Loucy (cell line): Measurements from ENCODE around the gene SPOCK1.
"Not testable (repeated sequence)": the region's sequence is repeated elsewhere in the genome, so short reads cannot be mapped to it uniquely, and the experiment has no call there.

ENCODE experiments used
- H2AFZ ChIP-seq: fragments of 200-600 bp; sonication (generic); 2 replicates; pipeline ENCODE4 v1.6.0; 2016; ENCODE audit warnings: antibody characterized with exemption, mild to moderate bottlenecking, low read length, moderate library complexity
- H3F3A ChIP-seq: fragments of 200-600 bp; 2 replicates; pipeline ENCODE4 v1.6.0; 2016; ENCODE audit warnings: antibody characterized with exemption, low read depth, mild to moderate bottlenecking
- H3K27me3 ChIP-seq: fragments of 200-600 bp; sonication (generic); 2 replicates; pipeline ENCODE4 v1.6.1; 2014; ENCODE audit warnings: low read length, mild to moderate bottlenecking; ENCODE audit not compliant: insufficient read depth, poor library complexity, severe bottlenecking
- H3K36me3 ChIP-seq: fragments of 200-600 bp; sonication (generic); 2 replicates; pipeline ENCODE4 v1.6.1; 2016; ENCODE audit warnings: low read length; ENCODE audit not compliant: insufficient read depth
- H3K4me1 ChIP-seq: fragments of 200-600 bp; sonication (generic); 2 replicates; pipeline ENCODE4 v1.5.1; 2014; ENCODE audit warnings: low read length, mild to moderate bottlenecking; ENCODE audit not compliant: insufficient read depth, poor library complexity, severe bottlenecking
- H3K4me2 ChIP-seq: fragments of 200-600 bp; sonication (generic); 2 replicates; pipeline ENCODE4 v1.6.0; 2014; ENCODE audit warnings: antibody characterized with exemption, low read length, low read depth, mild to moderate bottlenecking; ENCODE audit not compliant: poor library complexity, severe bottlenecking
- H3K4me3 ChIP-seq: fragments of 200-600 bp; sonication (generic); 2 replicates; pipeline ENCODE4 v1.5.1; 2014; ENCODE audit warnings: low read length, mild to moderate bottlenecking, mixed read lengths; ENCODE audit not compliant: poor library complexity, severe bottlenecking
- H3K79me2 ChIP-seq: fragments of 200-600 bp; sonication (generic); 2 replicates; pipeline ENCODE4 v1.6.1; 2014; ENCODE audit warnings: low read length; ENCODE audit not compliant: insufficient read depth
- H3K9ac ChIP-seq: fragments of 200-600 bp; sonication (generic); 2 replicates; pipeline ENCODE4 v1.6.0; 2014; ENCODE audit warnings: mild to moderate bottlenecking, low read depth, low read length, moderate library complexity; ENCODE audit not compliant: poor library complexity, severe bottlenecking
- H3K9me2 ChIP-seq: fragments of 200-600 bp; sonication (generic); replicated peaks from 2 replicates; pipeline ENCODE4 v1.6.1; 2016; ENCODE audit warnings: low read depth, low read length, mixed read lengths
- H3K9me3 ChIP-seq: fragments of 200-600 bp; sonication (generic); 2 replicates; pipeline ENCODE4 v1.6.1; 2014; ENCODE audit warnings: mild to moderate bottlenecking, antibody characterized with exemption, low read length, low read depth; ENCODE audit not compliant: insufficient read depth
- H4K20me1 ChIP-seq: fragments of 200-600 bp; sonication (generic); 2 replicates; pipeline ENCODE4 v1.6.0; 2014; ENCODE audit warnings: antibody characterized with exemption, low read length, mild to moderate bottlenecking; ENCODE audit not compliant: insufficient read depth, poor library complexity, severe bottlenecking
- CTCF ChIP-seq: fragments of 200-600 bp; sonication (generic); conservative IDR thresholded peaks from 2 replicates; pipeline ENCODE4 v1.5.1; 2014; ENCODE audit warnings: mild to moderate bottlenecking, antibody characterized with exemption, low read length
- EZH2phosphoT487 ChIP-seq: fragments of 200-600 bp; IDR thresholded peaks from 2 replicates; pipeline ENCODE4 v1.6.1; 2018; ENCODE audit warnings: antibody characterized with exemption, mild to moderate bottlenecking, moderate library complexity, borderline replicate concordance

Gene SPOCK1

GRCh38 chr5:137501226-137501625 is 2.1 kb upstream of the SPOCK1 start:
- H3K27me3 ChIP-seq: no peaks in the 10 kb centered on the region
- H3K36me3 ChIP-seq: no peaks in the 10 kb centered on the region
- H3K9ac ChIP-seq: no peak overlapping the region
- no peaks in the 10 kb centered on the region for H4K20me1 ChIP-seq
- no peaks in the 10 kb centered on the region for H3K4me1 ChIP-seq
- no peak overlapping the region for H3K4me3 ChIP-seq
- H3K4me2 ChIP-seq: no peak overlapping the region
- no peaks in the 10 kb centered on the region for H3K9me3 ChIP-seq
- no peaks in the 10 kb centered on the region for H3K79me2 ChIP-seq
- no peaks in the 10 kb centered on the region for H3K9me2 ChIP-seq
- H3F3A ChIP-seq: no peaks in the 10 kb centered on the region
- TF ChIP-seq EZH2phosphoT487: no peak
- TF ChIP-seq CTCF: no peak
- H2AFZ ChIP-seq: no peak overlapping the region

GRCh38 chr5:137500615-137501225 is 1.6 kb upstream of the SPOCK1 start:
- no peak overlapping the region for H3K4me3 ChIP-seq
- no peaks in the 10 kb centered on the region for H3K36me3 ChIP-seq
- no peak overlapping the region for H3K9ac ChIP-seq
- H3K9me3 ChIP-seq: no peaks in the 10 kb centered on the region
- H3K27me3 ChIP-seq: no peaks in the 10 kb centered on the region
- H3K4me2 ChIP-seq: no peak overlapping the region
- H3K4me1 ChIP-seq: no peaks in the 10 kb centered on the region
- TF ChIP-seq EZH2phosphoT487 (no peak), CTCF (no peak)
- no peaks in the 10 kb centered on the region for H3K79me2 ChIP-seq
- H3F3A ChIP-seq: no peaks in the 10 kb centered on the region
- no peaks in the 10 kb centered on the region for H4K20me1 ChIP-seq
- no peak overlapping the region for H2AFZ ChIP-seq
- H3K9me2 ChIP-seq: no peaks in the 10 kb centered on the region

GRCh38 chr5:137499506-137499847 is 351 bp upstream of the SPOCK1 start:
- not testable (repeated sequence) for H3K36me3 ChIP-seq, H3K4me3 ChIP-seq, H3K9me2 ChIP-seq, H2AFZ ChIP-seq, H3F3A ChIP-seq, H3K9ac ChIP-seq, H4K20me1 ChIP-seq, H3K9me3 ChIP-seq, H3K79me2 ChIP-seq, H3K4me2 ChIP-seq, H3K27me3 ChIP-seq, H3K4me1 ChIP-seq

- Histone ChIP-seq H3K4me2 (no peak overlapping the region), H3K9me2 (no peaks in the 10 kb centered on the region), H3K36me3 (no peaks in the 10 kb centered on the region), H4K20me1 (no peaks in the 10 kb centered on the region), H3K27me3 (no peaks in the 10 kb centered on the region), H3F3A (no peaks in the 10 kb centered on the region), H3K4me3 (no peak overlapping the region), H3K79me2 (no peaks in the 10 kb centered on the region), H2AFZ (no peak overlapping the region), H3K9me3 (no peaks in the 10 kb centered on the region), H3K9ac (no peak overlapping the region), H3K4me1 (no peaks in the 10 kb centered on the region)
- no peak for TF ChIP-seq EZH2phosphoT487
- TF ChIP-seq CTCF: no peak
Observed at GRCh38 chr5:137498301-137498735, 808 bp downstream of the SPOCK1 start.
